ENCODE measurements around the gene HSPA1A.
A peak's percentile ranks its signal among the peaks of the same experiment; 100 is the strongest.

HSPA1A gene

DNA sequence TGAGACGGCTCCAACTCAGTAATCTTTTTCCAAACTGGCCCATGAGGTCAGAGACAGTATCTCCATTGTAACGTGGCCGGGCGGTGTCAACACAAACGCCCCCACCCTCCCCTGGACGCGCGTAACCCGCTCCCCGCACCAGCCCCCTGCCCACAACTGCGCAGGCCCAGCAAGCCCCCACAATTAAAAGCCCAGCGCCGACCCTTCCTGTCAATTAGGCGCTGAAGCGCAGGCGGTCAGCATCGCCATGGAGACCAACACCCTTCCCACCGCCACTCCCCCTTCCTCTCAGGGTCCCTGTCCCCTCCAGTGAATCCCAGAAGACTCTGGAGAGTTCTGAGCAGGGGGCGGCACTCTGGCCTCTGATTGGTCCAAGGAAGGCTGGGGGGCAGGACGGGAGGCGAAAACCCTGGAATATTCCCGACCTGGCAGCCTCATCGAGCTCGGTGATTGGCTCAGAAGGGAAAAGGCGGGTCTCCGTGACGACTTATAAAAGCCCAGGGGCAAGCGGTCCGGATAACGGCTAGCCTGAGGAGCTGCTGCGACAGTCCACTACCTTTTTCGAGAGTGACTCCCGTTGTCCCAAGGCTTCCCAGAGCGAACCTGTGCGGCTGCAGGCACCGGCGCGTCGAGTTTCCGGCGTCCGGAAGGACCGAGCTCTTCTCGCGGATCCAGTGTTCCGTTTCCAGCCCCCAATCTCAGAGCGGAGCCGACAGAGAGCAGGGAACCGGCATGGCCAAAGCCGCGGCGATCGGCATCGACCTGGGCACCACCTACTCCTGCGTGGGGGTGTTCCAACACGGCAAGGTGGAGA is at the start of gene HSPA1A, which contains the start of gene HSPA1L:
Gene HSPA1A (plus strand): TSS at position 519 of the 814 bp plus-strand sequence. CDS start 214 bp downstream, at position 733.
Gene HSPA1L (minus strand): TSS at position 259 of the 814 bp plus-strand sequence. CDS start 3,311 bp downstream, outside the sequence.
- Mint-ChIP-seq H3K27ac (peak within 1 kb of the TSS; percentile 91), H3K36me3 (peaks cover 4% of the 10 kb centered on the region), H3K4me3 (peak within 1 kb of the TSS; percentile 98), H3K9me3 (no peaks in the 10 kb centered on the region), H3K27me3 (no peaks in the 10 kb centered on the region), H3K4me1 (peaks cover 34% of the 10 kb centered on the region)
- peak; percentile 82 for ATAC-seq

DNA sequence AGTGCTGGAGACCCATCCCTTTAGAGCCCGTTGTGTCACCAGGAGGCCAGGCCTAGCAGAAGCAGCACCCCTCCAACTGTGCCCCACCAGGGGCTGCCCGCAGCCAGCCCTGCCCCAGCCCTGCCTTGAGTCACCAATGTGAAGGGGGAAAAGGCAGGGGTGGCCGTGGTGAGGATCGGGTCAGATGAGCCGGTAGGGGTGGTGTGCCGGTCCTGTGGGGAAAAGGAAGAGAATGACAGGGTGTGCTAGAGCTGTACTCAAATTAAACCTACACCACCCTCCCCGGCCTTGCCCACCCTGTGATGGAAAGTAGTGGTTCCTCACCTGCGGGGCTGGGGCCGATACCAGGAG is 49.8 kb upstream of the HSPA1A start:
- Mint-ChIP-seq H3K27ac (peak overlapping the region; percentile 59), H3K36me3 (peaks cover 33% of the 10 kb centered on the region), H3K9me3 (no peaks in the 10 kb centered on the region), H3K4me3 (no peak overlapping the region), H3K27me3 (no peaks in the 10 kb centered on the region), H3K4me1 (peaks cover 7% of the 10 kb centered on the region)
- no peak for ATAC-seq

DNA sequence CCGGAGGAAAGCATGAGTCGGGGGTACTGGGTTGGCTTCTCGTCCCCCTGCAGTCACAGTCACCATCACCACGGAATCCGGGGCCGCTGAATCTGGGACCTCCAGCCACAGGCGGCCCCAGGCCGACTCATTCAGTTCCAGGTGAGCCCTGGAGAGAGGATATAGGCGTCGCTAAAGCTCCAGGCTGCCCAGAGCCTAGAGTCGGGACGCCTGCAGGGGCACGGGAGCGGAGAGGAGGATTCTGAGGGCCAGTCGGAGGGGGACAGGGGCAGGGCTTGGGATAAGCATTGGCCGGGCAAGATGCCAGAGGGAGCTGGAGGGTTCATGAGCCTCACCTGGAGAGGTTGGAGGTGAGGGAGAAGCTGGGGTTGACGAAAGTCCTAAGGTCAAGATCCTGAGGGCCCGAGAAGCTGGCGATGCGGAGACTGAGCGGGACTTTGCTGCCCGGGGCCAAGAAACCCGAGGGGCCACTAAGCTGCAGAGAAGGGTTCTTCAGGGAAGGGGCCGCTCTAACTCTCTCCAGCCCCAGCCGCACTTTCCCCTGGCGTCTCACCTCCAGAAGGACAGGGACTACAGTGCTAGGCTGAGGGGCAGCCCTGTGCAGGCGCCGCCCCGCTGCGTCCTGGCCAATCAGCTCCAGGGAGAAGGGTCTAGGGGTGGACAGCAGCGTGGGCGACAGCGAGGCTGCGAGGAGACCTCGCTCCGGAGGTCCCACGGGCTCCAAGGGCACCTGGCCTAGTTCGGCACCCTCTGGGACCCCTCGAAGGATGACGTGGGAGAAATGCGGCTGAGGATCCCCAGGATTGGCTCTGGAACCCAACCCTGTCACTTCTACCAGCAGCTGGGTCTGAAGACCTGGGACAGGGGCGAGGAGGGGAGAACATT is 49.2 kb upstream of the HSPA1A start:
- ATAC-seq = no peak
- H3K36me3 Mint-ChIP-seq = peaks cover 27% of the 10 kb centered on the region
- H3K9me3 Mint-ChIP-seq = no peaks in the 10 kb centered on the region
- peaks cover 7% of the 10 kb centered on the region for H3K4me1 Mint-ChIP-seq
- no peak overlapping the region for H3K4me3 Mint-ChIP-seq
- no peaks in the 10 kb centered on the region for H3K27me3 Mint-ChIP-seq
- H3K27ac Mint-ChIP-seq = peak overlapping the region; percentile 59

DNA sequence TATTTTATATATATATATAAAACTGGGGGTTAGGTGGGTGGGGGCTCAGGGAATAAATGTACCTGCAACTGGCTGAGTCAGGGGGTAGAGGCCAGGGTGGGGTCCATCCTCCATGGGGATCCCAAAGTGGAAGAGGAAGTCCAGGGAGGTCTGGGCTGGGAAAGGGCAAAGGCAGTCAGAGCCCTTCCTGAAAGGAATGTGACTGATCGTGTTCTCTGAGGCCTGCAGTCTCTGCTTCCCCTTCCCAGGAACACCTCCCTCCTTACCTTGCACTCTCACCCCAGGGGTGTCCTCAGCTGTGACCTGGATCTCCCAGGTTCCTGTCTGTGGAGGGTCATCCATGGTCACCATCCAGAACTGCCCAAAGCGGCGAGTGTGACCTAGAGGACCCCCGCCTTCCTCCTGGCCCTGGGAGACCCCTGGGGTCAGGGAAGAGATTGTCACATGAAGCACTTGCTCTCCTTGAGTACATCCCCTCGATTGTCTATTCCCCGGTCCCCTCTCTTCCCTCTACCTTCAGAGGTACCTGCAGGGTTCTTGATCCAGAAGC is 48.2 kb upstream of the HSPA1A start:
- no peak for ATAC-seq
- H3K4me3 Mint-ChIP-seq = no peak overlapping the region
- no peaks in the 10 kb centered on the region for H3K27me3 Mint-ChIP-seq
- no peak overlapping the region for H3K27ac Mint-ChIP-seq
- H3K36me3 Mint-ChIP-seq = peaks cover 20% of the 10 kb centered on the region
- H3K9me3 Mint-ChIP-seq = no peaks in the 10 kb centered on the region
- peaks cover 7% of the 10 kb centered on the region for H3K4me1 Mint-ChIP-seq

DNA sequence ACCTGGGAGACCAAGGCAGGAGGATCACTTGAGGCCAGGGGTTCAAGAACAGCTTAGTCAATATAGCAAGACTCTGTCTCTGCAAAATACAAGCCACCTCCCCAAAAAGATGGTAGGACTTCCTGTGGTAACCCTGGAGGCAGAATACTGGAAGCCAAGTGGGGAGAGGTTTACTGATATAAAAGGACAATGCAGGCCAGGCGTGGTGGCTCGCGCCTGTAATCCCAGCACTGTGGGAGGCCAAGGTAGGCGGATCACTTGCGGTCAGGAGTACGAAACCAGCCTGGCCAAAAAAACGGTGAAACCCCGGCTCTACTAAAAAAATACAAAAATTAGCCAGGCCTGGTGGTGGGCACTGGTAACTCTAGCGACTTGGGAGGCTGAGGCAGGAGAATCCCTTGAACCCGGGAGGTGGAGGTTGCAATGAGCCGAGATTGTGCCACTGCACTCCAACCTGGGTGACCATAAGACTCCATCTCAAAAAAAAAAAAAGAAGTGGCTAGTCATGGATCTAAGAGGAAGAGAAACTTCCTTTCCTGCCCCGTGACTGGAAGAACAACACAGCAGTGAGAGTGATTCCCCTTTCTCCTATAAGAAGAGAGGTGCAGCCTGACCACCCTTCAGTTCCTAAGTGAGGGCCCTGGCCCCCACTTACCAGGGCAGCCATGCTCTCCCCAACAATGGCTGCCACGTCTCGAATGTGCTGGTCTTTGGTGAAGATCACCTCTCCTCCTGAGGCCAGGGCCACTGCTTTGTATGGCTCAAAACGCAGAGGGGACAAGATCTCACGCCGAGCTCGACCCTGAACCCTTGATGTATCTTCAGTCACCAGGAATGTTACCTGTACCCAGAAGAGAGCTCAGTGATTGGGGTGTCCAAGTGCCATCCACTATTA is 46.7 kb upstream of the HSPA1A start:
- Mint-ChIP-seq H3K27ac (no peak overlapping the region), H3K4me1 (peaks cover 15% of the 10 kb centered on the region), H3K36me3 (peaks cover 14% of the 10 kb centered on the region), H3K27me3 (no peaks in the 10 kb centered on the region), H3K4me3 (no peak overlapping the region), H3K9me3 (no peaks in the 10 kb centered on the region)
- no peak for ATAC-seq

DNA sequence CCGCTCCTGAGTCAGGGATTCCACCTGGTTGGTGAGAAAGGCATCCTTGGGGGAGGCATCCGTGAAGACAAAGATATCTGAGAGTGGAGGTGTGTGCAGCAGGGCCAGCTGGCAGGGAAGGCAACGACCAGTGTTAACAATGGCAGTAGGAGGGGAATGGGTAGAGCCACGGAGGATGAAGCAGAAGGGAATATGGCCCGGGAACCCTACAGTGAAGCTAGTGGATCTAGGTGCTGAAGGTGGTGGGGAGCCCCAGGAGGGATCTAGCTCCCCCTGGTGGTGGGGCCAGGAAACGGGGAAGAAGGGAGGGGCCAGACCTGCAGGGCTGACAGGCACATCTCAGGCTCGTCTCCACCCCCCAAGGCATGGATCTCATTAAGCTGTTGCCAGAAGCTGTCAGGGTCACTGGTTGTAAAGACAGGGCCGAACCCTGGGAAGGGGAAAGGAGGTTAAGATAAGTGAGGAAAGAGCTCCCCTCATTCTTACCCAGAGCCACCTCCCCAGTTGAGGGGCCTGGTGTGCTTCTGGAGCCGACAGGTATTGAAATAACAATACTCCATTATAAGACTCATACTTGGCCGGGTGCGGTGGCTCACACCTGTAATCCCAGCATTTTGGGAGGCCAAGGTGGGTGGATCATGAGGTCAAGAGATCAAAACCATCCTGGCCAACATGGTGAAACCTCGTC is 45.5 kb upstream of the HSPA1A start:
- Mint-ChIP-seq H3K27me3 (no peaks in the 10 kb centered on the region), H3K36me3 (peaks cover 10% of the 10 kb centered on the region), H3K27ac (no peak overlapping the region), H3K4me1 (peaks cover 16% of the 10 kb centered on the region), H3K4me3 (no peak overlapping the region), H3K9me3 (no peaks in the 10 kb centered on the region)
- ATAC-seq = peak; percentile 80

DNA sequence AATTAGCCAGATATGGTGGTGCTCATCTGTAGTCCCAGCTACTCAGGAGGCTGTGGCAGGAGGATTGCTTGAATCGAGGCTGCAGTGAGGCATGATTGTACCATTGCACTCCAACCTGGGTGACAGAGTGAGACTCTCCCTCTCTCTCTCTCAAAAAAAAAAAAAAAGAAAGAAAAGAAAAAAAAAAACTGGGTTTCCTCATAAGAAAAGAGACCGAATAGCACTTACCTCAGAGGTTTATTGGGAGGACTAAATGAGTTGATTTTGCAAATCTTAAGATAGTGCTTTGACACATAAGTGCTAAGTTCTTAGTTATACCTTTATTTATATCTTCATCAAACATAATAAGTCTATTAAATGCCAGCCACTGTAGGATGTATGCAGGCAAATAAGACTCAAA is 44.5 kb upstream of the HSPA1A start:
- Mint-ChIP-seq H3K27me3 (no peaks in the 10 kb centered on the region), H3K4me3 (no peak overlapping the region), H3K36me3 (peaks cover 5% of the 10 kb centered on the region), H3K9me3 (no peaks in the 10 kb centered on the region), H3K4me1 (peaks cover 26% of the 10 kb centered on the region), H3K27ac (no peak overlapping the region)
- ATAC-seq = no peak

DNA sequence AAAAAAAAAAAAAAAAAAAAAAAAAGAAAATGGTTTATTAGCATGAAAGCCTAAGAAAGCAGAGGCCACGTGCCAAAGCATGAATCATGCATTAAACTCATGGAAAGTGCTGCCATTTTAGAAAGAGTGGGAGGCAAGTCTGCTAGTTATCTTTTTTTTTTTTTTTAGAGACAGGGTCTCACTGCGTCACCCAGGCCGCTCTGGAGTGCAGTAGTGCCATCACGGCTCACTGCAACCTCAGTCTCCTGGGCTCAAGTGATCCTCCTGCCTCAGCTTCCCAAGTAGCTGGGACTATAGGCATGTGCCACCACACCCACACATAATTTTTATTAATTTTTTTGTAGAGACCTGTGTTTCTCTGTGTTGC is 43.4 kb upstream of the HSPA1A start:
- H3K36me3 Mint-ChIP-seq = peaks cover 5% of the 10 kb centered on the region
- H3K4me1 Mint-ChIP-seq = peaks cover 37% of the 10 kb centered on the region
- H3K4me3 Mint-ChIP-seq = no peak overlapping the region
- H3K9me3 Mint-ChIP-seq = no peaks in the 10 kb centered on the region
- ATAC-seq = no peak
- no peaks in the 10 kb centered on the region for H3K27me3 Mint-ChIP-seq
- no peak overlapping the region for H3K27ac Mint-ChIP-seq

GRCh38 chr6:31775184-31775583 is 40.2 kb upstream of the HSPA1A start:
- no peak for ATAC-seq
- Mint-ChIP-seq H3K9me3 (no peaks in the 10 kb centered on the region), H3K4me3 (no peak overlapping the region), H3K27me3 (no peaks in the 10 kb centered on the region), H3K36me3 (peaks cover 15% of the 10 kb centered on the region), H3K27ac (peak overlapping the region; percentile 90), H3K4me1 (peaks cover 40% of the 10 kb centered on the region)

GRCh38 chr6:31775633-31776484 is 39.5 kb upstream of the HSPA1A start:
- Mint-ChIP-seq H3K27me3 (no peaks in the 10 kb centered on the region), H3K36me3 (peaks cover 22% of the 10 kb centered on the region), H3K4me3 (peak overlapping the region; percentile 51), H3K9me3 (no peaks in the 10 kb centered on the region), H3K27ac (peak overlapping the region; percentile 90), H3K4me1 (peaks cover 40% of the 10 kb centered on the region)
- no peak for ATAC-seq

DNA sequence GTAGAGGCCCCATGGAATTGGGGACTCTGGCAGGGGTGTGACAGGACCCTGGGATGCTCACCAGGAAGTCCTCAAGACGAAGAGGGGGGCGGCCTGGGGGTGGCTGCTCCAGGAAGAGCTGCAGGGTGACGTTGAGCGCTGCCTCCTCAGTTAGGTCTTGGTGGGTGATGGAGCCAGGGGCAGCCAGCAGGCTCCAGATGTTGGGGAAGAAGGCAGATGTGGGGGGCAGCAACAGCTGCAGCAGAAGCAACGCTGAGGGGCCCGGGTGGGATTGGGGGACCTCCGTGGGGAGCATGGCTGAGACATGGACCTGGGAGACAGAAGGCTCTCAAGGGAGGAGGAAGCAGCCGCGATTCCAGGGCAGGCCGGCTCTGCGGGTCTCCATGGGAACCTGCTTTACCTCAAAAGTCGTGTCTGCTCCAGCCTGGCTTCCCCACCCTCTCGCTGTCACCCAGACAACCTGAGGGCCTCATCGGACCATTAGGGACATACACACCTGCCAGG is 38.8 kb upstream of the HSPA1A start:
- H3K4me1 Mint-ChIP-seq = peaks cover 40% of the 10 kb centered on the region
- ATAC-seq = no peak
- H3K4me3 Mint-ChIP-seq = peak overlapping the region; percentile 51
- H3K27me3 Mint-ChIP-seq = no peaks in the 10 kb centered on the region
- peaks cover 28% of the 10 kb centered on the region for H3K36me3 Mint-ChIP-seq
- H3K9me3 Mint-ChIP-seq = no peaks in the 10 kb centered on the region
- peak overlapping the region; percentile 90 for H3K27ac Mint-ChIP-seq

DNA sequence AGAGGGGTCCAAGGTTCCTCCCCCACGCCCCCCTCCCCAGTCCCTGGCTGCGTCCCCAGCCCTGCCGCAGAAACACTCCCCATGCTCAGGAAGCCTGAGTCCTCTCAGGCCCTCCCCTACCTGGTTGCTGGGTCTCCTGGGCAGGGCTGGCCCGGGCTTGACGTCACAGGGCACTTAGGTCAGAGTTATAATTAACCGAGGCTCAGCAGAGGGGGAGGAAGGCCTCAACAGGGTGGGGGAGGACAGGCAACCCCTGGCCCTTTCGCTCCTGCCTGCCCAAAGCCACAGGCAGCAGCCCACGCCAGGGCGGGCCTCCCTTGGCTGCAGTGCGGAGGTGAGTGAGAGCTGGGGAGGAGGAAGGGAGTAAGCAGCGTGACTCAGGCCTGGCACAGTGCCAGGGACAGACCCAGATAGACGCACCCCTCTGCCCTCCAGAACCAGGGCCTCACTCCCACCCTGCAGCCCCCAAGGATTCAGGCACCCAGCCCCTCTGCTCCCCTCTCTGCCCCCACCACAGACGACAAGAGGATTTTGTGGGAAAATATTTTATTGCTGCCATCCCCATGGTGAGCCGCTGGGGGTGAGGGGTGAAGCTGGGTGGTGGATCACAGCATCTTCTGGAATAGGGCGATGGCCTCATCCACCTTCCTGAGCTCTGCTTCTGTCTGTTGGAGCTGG is 38.2 kb upstream of the HSPA1A start, which contains the start of gene VWA7:
Gene VWA7 (minus strand): TSS at position 340 of the 678 bp plus-strand sequence. CDS start 549 bp downstream, outside the sequence.
- Mint-ChIP-seq H3K27ac (peak within 1 kb of the TSS; percentile 90), H3K4me1 (peaks cover 40% of the 10 kb centered on the region), H3K4me3 (peak within 1 kb of the TSS; percentile 51), H3K9me3 (no peaks in the 10 kb centered on the region), H3K36me3 (peaks cover 28% of the 10 kb centered on the region), H3K27me3 (no peaks in the 10 kb centered on the region)
- ATAC-seq = peak; percentile 92

DNA sequence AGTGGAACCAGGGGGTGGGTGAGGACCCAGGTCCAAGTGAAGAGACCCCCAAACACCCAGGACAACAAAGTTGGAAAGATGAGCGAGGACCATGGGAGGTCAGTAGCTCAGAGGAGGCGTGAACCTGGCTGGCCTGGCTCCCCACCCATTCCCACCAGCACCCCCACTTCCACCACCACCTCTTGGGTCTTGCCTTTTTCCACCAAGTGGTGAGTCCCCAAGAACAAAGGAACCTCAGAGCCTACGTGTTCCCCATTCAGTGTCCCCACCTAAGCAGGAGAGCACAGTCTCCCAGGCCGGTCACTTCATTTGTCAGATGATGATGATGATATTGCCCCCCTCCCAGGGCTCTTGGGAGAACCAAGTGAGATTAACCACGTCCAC is 37.7 kb upstream of the HSPA1A start:
- no peak overlapping the region for H3K4me3 Mint-ChIP-seq

More for the DNA sequence above, 37.7 kb upstream of the HSPA1A start:
- ATAC-seq = no peak
- H3K9me3 Mint-ChIP-seq = no peaks in the 10 kb centered on the region
- H3K4me1 Mint-ChIP-seq = peaks cover 38% of the 10 kb centered on the region
- H3K27me3 Mint-ChIP-seq = no peaks in the 10 kb centered on the region
- peaks cover 30% of the 10 kb centered on the region for H3K36me3 Mint-ChIP-seq
- H3K27ac Mint-ChIP-seq = peak overlapping the region; percentile 90
